CD14-positive monocyte (primary cell): ENCODE results near the gene NME7. TPM values are rescaled to one million over a fixed set of nuclear protein-coding genes. Genes with fewer than 3 reads are reported as not detected.
"Not testable (repeated sequence)": the region's sequence is repeated elsewhere in the genome, so short reads cannot be mapped to it uniquely, and the experiment has no call there.

Source experiments
- DNase-seq, 3 donors: peaks; one replicate each; pipeline ENCODE4 v3.0.0-alpha.2; 2011 to 2022
- H2AFZ ChIP-seq: 2 replicates; pipeline ENCODE4 v1.6.0; 2012; ENCODE audit warnings: mild to moderate bottlenecking, low read depth, low read length, inconsistent platforms; ENCODE audit not compliant: insufficient read depth, poor library complexity, severe bottlenecking
- H3K27ac ChIP-seq, 2 donors: 1 replicate in 1 of 2; 2 replicates in 1 of 2; pipeline ENCODE4 v1.5.1; 2012 to 2013; ENCODE audit warnings: low read length in 2 of 2, control low read depth in 1 of 2, inconsistent platforms in 1 of 2, low read depth in 1 of 2, mild to moderate bottlenecking in 1 of 2
- H3K27me3 ChIP-seq, 2 donors: one replicate each; pipeline versions ENCODE4 v1.6.0 to v1.6.1; 2011 to 2013; ENCODE audit warnings: low read length in 2 of 2; ENCODE audit not compliant: control insufficient read depth in 2 of 2, insufficient read depth in 2 of 2
- H3K36me3 ChIP-seq, 2 donors: replicated peaks in 1 of 2; 1 replicate in 1 of 2; 2 replicates in 1 of 2; pipeline versions ENCODE4 v1.5.1 to v1.6.1; 2012 to 2013; ENCODE audit warnings: low read length in 2 of 2, control low read depth in 1 of 2, inconsistent platforms in 1 of 2, mild to moderate bottlenecking in 1 of 2; ENCODE audit not compliant: insufficient read depth in 2 of 2, control insufficient read depth in 1 of 2
- H3K4me1 ChIP-seq, 2 donors: 1 replicate in 1 of 2; 2 replicates in 1 of 2; pipeline versions ENCODE4 v1.5.1 to v1.6.1; 2012 to 2013; ENCODE audit warnings: low read length in 2 of 2, control low read depth in 1 of 2, inconsistent platforms in 1 of 2, mild to moderate bottlenecking in 1 of 2, moderate library complexity in 1 of 2; ENCODE audit not compliant: insufficient read depth in 2 of 2, control insufficient read depth in 1 of 2
- H3K4me2 ChIP-seq: replicated peaks from 2 replicates; pipeline ENCODE3; 2012; ENCODE audit warnings: low read length, moderate library complexity, mild to moderate bottlenecking; ENCODE audit not compliant: poor library complexity, severe bottlenecking; ENCODE audit errors: extremely low read depth
- H3K4me3 ChIP-seq, 3 experiments: fragments of 200-600 bp in 1 of 3; sonication (generic) in 1 of 3; replicated peaks in 1 of 3; 1 replicate in 2 of 3; 2 replicates in 1 of 3; pipeline ENCODE4 v1.5.1; 2011 to 2013; ENCODE audit warnings: low read length in 3 of 3, mild to moderate bottlenecking in 3 of 3, control low read depth in 2 of 3, low read depth in 2 of 3, inconsistent platforms in 1 of 3, moderate library complexity in 1 of 3
- H3K79me2 ChIP-seq: 2 replicates; pipeline ENCODE4 v1.6.0; 2012; ENCODE audit warnings: mild to moderate bottlenecking, control low read depth, inconsistent platforms, low read length, moderate library complexity; ENCODE audit not compliant: insufficient read depth
- H3K9ac ChIP-seq: 2 replicates; pipeline ENCODE4 v1.6.0; 2017; ENCODE audit warnings: low read length, mild to moderate bottlenecking; ENCODE audit not compliant: insufficient read depth, poor library complexity, severe bottlenecking
- H3K9me3 ChIP-seq, 2 donors: replicated peaks in 1 of 2; 1 replicate in 1 of 2; 2 replicates in 1 of 2; pipeline versions ENCODE4 v1.5.1 to v1.6.1; 2012 to 2013; ENCODE audit warnings: low read length in 2 of 2, control low read depth in 1 of 2; ENCODE audit not compliant: control insufficient read depth in 1 of 2, insufficient read depth in 1 of 2
- H4K20me1 ChIP-seq: 2 replicates; pipeline ENCODE4 v1.6.0; 2012; ENCODE audit warnings: mild to moderate bottlenecking, low read length, control low read depth, moderate library complexity; ENCODE audit not compliant: insufficient read depth
- H3K27ac Mint-ChIP-seq, 7 donors: one replicate each; pipeline ENCODE4 v1.8.0; 2020; ENCODE audit warnings: mild to moderate bottlenecking in 7 of 7, mixed read lengths in 7 of 7, moderate library complexity in 6 of 7, inconsistent platforms in 2 of 7
- H3K27me3 Mint-ChIP-seq, 3 donors: one replicate each; pipeline ENCODE4 v1.8.0; 2021 to 2022; ENCODE audit warnings: low read depth in 3 of 3, mild to moderate bottlenecking in 3 of 3, mixed read lengths in 3 of 3, moderate library complexity in 3 of 3, inconsistent platforms in 1 of 3
- H3K36me3 Mint-ChIP-seq, 2 donors: one replicate each; pipeline ENCODE4 v1.8.0; 2020; ENCODE audit warnings: mixed read lengths in 2 of 2, inconsistent platforms in 1 of 2, mild to moderate bottlenecking in 1 of 2
- H3K4me1 Mint-ChIP-seq: one replicate; pipeline ENCODE4 v1.8.0; 2020; ENCODE audit warnings: mild to moderate bottlenecking, mixed read lengths
- H3K4me3 Mint-ChIP-seq, 2 donors: one replicate each; pipeline ENCODE4 v1.8.0; 2020; ENCODE audit warnings: mild to moderate bottlenecking in 2 of 2, mixed read lengths in 2 of 2, moderate library complexity in 1 of 2
- H3K9me3 Mint-ChIP-seq, 7 donors: one replicate each; pipeline ENCODE4 v1.8.0; 2020 to 2022; ENCODE audit warnings: mixed read lengths in 7 of 7, mild to moderate bottlenecking in 6 of 7, moderate library complexity in 6 of 7, inconsistent platforms in 2 of 7
- CTCF ChIP-seq: fragments of 200-600 bp; IDR thresholded peaks from one replicate; pipeline ENCODE4 v1.8.0; 2022; ENCODE audit warnings: antibody characterized with exemption, mild to moderate bottlenecking
- WGBS: methylation state at CpG from one replicate; pipeline ENCODE4 v1.1.5; 2013; ENCODE audit warnings: missing lambda C conversion rate; ENCODE audit not compliant: insufficient coverage; 5-methylcytosine and 5-hydroxymethylcytosine counted together
- intact Hi-C, 2 donors: fragments of 100-400 bp; cut with micrococcal nuclease; formaldehyde crosslinking; loops; one replicate each; pipeline versions ENCODE4 v1.15.0 to v1.15.1; 2023
- polyA plus RNA-seq, 3 donors: library from polyadenylated mRNA; depleted of rRNA in 1 of 3; unstranded in 2 of 3; stranded (reverse) in 1 of 3; fragments of 300-500 nt in 2 of 3; fragments of >200 nt in 1 of 3; fragmentation: Illumina TruSeq in 2 of 3; gene quantifications; 1 replicate in 2 of 3; 2 replicates in 1 of 3; pipeline ENCODE4 v1.2.3, GENCODE V29; 2012 to 2021

The NME7 gene
- polyA plus RNA-seq, 3 donors, result 3.5 to 8.0 (median 6.0) TPM

GRCh38 chr1:169127305-169127704 lies 240.3 kb downstream of the NME7 start:
- H3K4me1 Mint-ChIP-seq, result peaks cover 6% of the 10 kb centered on the region

GRCh38 chr1:169126335-169126734 lies 241.3 kb downstream of the NME7 start:
- intact Hi-C loops, result no loop called here
- Mint-ChIP-seq H3K27me3 (peaks cover 0 to 2% (median 0%) of the 10 kb centered on the region in 3 donors), H3K4me3 (no peak overlapping the region), H3K27ac (no peak overlapping the region), H3K9me3 (no peaks in the 10 kb centered on the region), H3K4me1 (peaks cover 9% of the 10 kb centered on the region), H3K36me3 (peaks cover 17 to 24% of the 10 kb centered on the region in 2 donors)
- H3K9me3 ChIP-seq, result no peaks in the 10 kb centered on the region
- no peaks in the 10 kb centered on the region for H3K36me3 ChIP-seq
- H4K20me1 ChIP-seq, result no peaks in the 10 kb centered on the region
- H3K79me2 ChIP-seq, result no peaks in the 10 kb centered on the region
- no peak overlapping the region for H3K4me2 ChIP-seq
- 83% methylated on average over 1 of the region's 3 CpGs for WGBS
- no peak overlapping the region for H2AFZ ChIP-seq
- no peak overlapping the region for H3K4me3 ChIP-seq
- H3K9ac ChIP-seq, result no peak overlapping the region
- H3K27me3 ChIP-seq, result no peaks in the 10 kb centered on the region
- no peak overlapping the region for H3K27ac ChIP-seq
- no peak for TF ChIP-seq CTCF
- no peak for DNase-seq
- H3K4me1 ChIP-seq, result no peaks in the 10 kb centered on the region

More at GRCh38 chr1:169127305-169127704, 240.3 kb downstream of the NME7 start:
- Histone ChIP-seq H3K9ac (no peak overlapping the region), H3K27ac (no peak overlapping the region), H3K4me2 (no peak overlapping the region), H3K27me3 (no peaks in the 10 kb centered on the region), H3K9me3 (no peaks in the 10 kb centered on the region), H3K79me2 (no peaks in the 10 kb centered on the region), H3K4me3 (no peak overlapping the region), H4K20me1 (no peaks in the 10 kb centered on the region), H3K36me3 (no peaks in the 10 kb centered on the region), H2AFZ (no peak overlapping the region), H3K4me1 (no peaks in the 10 kb centered on the region)
- WGBS, result no CpG with 5 or more reads among the region's 3 CpGs
- intact Hi-C loops, result no loop called here
- no peak overlapping the region for H3K27ac Mint-ChIP-seq
- H3K4me3 Mint-ChIP-seq, result no peak overlapping the region
- no peaks in the 10 kb centered on the region for H3K9me3 Mint-ChIP-seq
- peaks cover 0 to 2% (median 0%) of the 10 kb centered on the region in 3 donors for H3K27me3 Mint-ChIP-seq
- TF ChIP-seq CTCF, result no peak
- peaks cover 12 to 28% of the 10 kb centered on the region in 2 donors for H3K36me3 Mint-ChIP-seq
- DNase-seq, result no peak

GRCh38 chr1:169125597-169125996 lies 242.0 kb downstream of the NME7 start:
- DNase-seq, H3K27me3 Mint-ChIP-seq, H3K4me2 ChIP-seq, H3K27ac ChIP-seq, H3K4me3 ChIP-seq, H3K4me3 Mint-ChIP-seq, H3K9ac ChIP-seq, intact Hi-C loops, H4K20me1 ChIP-seq, H3K79me2 ChIP-seq, H3K9me3 Mint-ChIP-seq, H2AFZ ChIP-seq, H3K36me3 ChIP-seq, H3K4me1 Mint-ChIP-seq, H3K9me3 ChIP-seq, H3K27me3 ChIP-seq, H3K4me1 ChIP-seq: not testable (repeated sequence)
- peak overlapping the region in 1 of 7 donors; percentile 11 for H3K27ac Mint-ChIP-seq
- peaks cover 17 to 24% of the 10 kb centered on the region in 2 donors for H3K36me3 Mint-ChIP-seq
- WGBS, result no CpG with 5 or more reads among the region's 6 CpGs
